GM12878 (cell line): ENCODE data around the gene CD3E. TPM values are rescaled to one million over a fixed set of nuclear protein-coding genes. Genes with fewer than 3 reads are reported as not detected.

ENCODE experiments used
- ATAC-seq: fragments of 200-7000 bp; cut with Tn5 transposase; 3 replicates; pipeline ENCODE4 v1.9.1; 2020; ENCODE audit warnings: mild to moderate bottlenecking, moderate library complexity
- BruUV-seq: library from RNA; stranded (reverse); fragments of 400-500 nt; replicated peaks from 2 replicates; lab custom pipeline; 2021; lab: Mats Ljungman, UMichigan
- CTCF ChIA-PET: fragments of 300-600 bp; sonication (Branson Sonifier 250); formaldehyde crosslinking; extraction: SDS; loops from one replicate; lab custom pipeline; 2021; ENCODE audit warnings: inconsistent platforms; lab: Yijun Ruan, JAX
- POLR2A ChIA-PET: fragments of 350-600 bp; formaldehyde crosslinking; extraction: SDS; loops from one replicate; lab custom pipeline; 2021; ENCODE audit warnings: inconsistent platforms; lab: Charles Lee
- RAD21 ChIA-PET: fragments of 300-600 bp; sonication (Branson Sonifier 250); formaldehyde crosslinking; loops from one replicate; lab custom pipeline; 2023; ENCODE audit warnings: antibody characterized with exemption; ENCODE audit not compliant: unreplicated experiment; lab: Charles Lee
- SMC1A ChIA-PET: fragments of 300-600 bp; sonication (Branson Sonifier 250); formaldehyde crosslinking; loops from one replicate; lab custom pipeline; 2023; ENCODE audit not compliant: unreplicated experiment, uncharacterized antibody; lab: Charles Lee
- DNase-seq: peaks from one replicate; pipeline ENCODE4 v3.0.0-alpha.2; 2011; ENCODE audit warnings: low read depth, low spot score
- FAIRE-seq: peaks from 3 replicates; lab custom pipeline; 2011; peaks lifted over from hg19 to GRCh38; lab: Jason Lieb, UNC
- H2AFZ ChIP-seq: 2 replicates; pipeline ENCODE4 v1.6.0; 2011; ENCODE audit warnings: low read depth, low read length, control low read depth; ENCODE audit not compliant: control insufficient read depth
- H3K27ac ChIP-seq: 2 replicates; pipeline ENCODE4 v1.5.1; 2011; ENCODE audit warnings: control low read depth; ENCODE audit not compliant: control insufficient read depth, insufficient read depth
- H3K27me3 ChIP-seq, 2 experiments: replicated peaks in 1 of 2; 2 replicates each; pipeline versions ENCODE4 v1.6.0 to v1.6.1; 2011; ENCODE audit warnings: low read length in 1 of 2; ENCODE audit not compliant: control insufficient read depth in 2 of 2, insufficient read depth in 2 of 2
- H3K36me3 ChIP-seq, 2 experiments: 2 replicates each; pipeline ENCODE4 v1.5.1; 2011; ENCODE audit warnings: low read length in 1 of 2; ENCODE audit not compliant: control insufficient read depth in 2 of 2, insufficient read depth in 2 of 2
- H3K4me1 ChIP-seq: 2 replicates; pipeline ENCODE4 v1.6.1; 2011; ENCODE audit warnings: mild to moderate bottlenecking, low read length, moderate library complexity, mixed read lengths; ENCODE audit not compliant: control insufficient read depth, insufficient read depth
- H3K4me2 ChIP-seq: 2 replicates; pipeline ENCODE4 v1.6.0; 2011; ENCODE audit warnings: control low read depth; ENCODE audit not compliant: control insufficient read depth, insufficient read depth
- H3K4me3 ChIP-seq: fragments of 200-600 bp; sonication (generic); 2 replicates; pipeline ENCODE4 v1.5.1; 2016
- H3K79me2 ChIP-seq: 2 replicates; pipeline ENCODE4 v1.6.0; 2011; ENCODE audit warnings: low read length; ENCODE audit not compliant: control insufficient read depth, insufficient read depth
- H3K9ac ChIP-seq: 2 replicates; pipeline ENCODE4 v1.8.0; 2011; ENCODE audit warnings: low read length, control low read depth, mixed read lengths; ENCODE audit not compliant: control insufficient read depth, insufficient read depth
- H3K9me3 ChIP-seq: replicated peaks from 3 replicates; pipeline ENCODE4 v1.5.1; 2011; ENCODE audit warnings: mild to moderate bottlenecking, low read length; ENCODE audit not compliant: control insufficient read depth, insufficient read depth
- H4K20me1 ChIP-seq: 2 replicates; pipeline ENCODE4 v1.6.0; 2011; ENCODE audit not compliant: control insufficient read depth, insufficient read depth
- CTCF ChIP-seq, 3 experiments: IDR thresholded peaks in 2 of 3; conservative IDR thresholded peaks in 1 of 3; 2 replicates each; pipeline ENCODE4 v1.5.1; 2011; ENCODE audit warnings: low read depth in 3 of 3, low read length in 3 of 3, mild to moderate bottlenecking in 3 of 3, control low read depth in 2 of 3, moderate library complexity in 2 of 3, inconsistent platforms in 1 of 3, mixed read lengths in 1 of 3; ENCODE audit not compliant: control insufficient read depth in 2 of 3, insufficient read depth in 1 of 3; ENCODE audit errors: extremely low read depth in 1 of 3
- KDM1A ChIP-seq: fragments of 200-600 bp; sonication (generic); IDR thresholded peaks from 2 replicates; pipeline ENCODE4 v1.6.1; 2016; ENCODE audit warnings: borderline replicate concordance
- PAX5 ChIP-seq: IDR thresholded peaks from 2 replicates; pipeline ENCODE4 v1.6.1; 2011; ENCODE audit warnings: low read depth, low read length, borderline replicate concordance
- RAD21 ChIP-seq: IDR thresholded peaks from 2 replicates; pipeline ENCODE4 v1.6.1; 2011; ENCODE audit warnings: mild to moderate bottlenecking, low read depth, low read length, moderate library complexity; ENCODE audit not compliant: insufficient read depth
- RCOR1 ChIP-seq: conservative IDR thresholded peaks from 2 replicates; pipeline ENCODE4 v1.6.1; 2012; ENCODE audit warnings: low read depth, low read length, improper control_type of control experiment
- STAT1 ChIP-seq: fragments of 450-650 bp; conservative IDR thresholded peaks from 2 replicates; pipeline ENCODE4 v1.6.1; 2014; ENCODE audit warnings: antibody characterized with exemption, mild to moderate bottlenecking
- ZBTB11 ChIP-seq: fragments of 450-650 bp; formaldehyde crosslinking; IDR thresholded peaks from 2 replicates; pipeline ENCODE4 v1.5.0; 2022; ENCODE audit warnings: mild to moderate bottlenecking, missing genetic modification characterization
- ZBTB40 ChIP-seq: fragments of 450-650 bp; IDR thresholded peaks from 2 replicates; pipeline ENCODE4 v1.6.1; 2016; ENCODE audit warnings: mild to moderate bottlenecking, moderate library complexity, borderline replicate concordance
- ZNF274 ChIP-seq: IDR thresholded peaks from one replicate; pipeline ENCODE4 v1.8.0; 2011; ENCODE audit not compliant: insufficient read length, insufficient read depth
- ZNF384 ChIP-seq: IDR thresholded peaks from 2 replicates; pipeline ENCODE4 v1.6.1; 2012; ENCODE audit warnings: low read depth, mild to moderate bottlenecking, low read length, improper control_type of control experiment, borderline replicate concordance
- WGBS: methylation state at CpG from one replicate; pipeline ENCODE4 v1.1.6; 2016; ENCODE audit warnings: low lambda C conversion rate; ENCODE audit not compliant: insufficient replicate concordance, insufficient coverage; ENCODE audit errors: missing lambda C conversion rate; 5-methylcytosine and 5-hydroxymethylcytosine counted together
- in situ Hi-C: fragments of 300-500 bp; cut with MboI; formaldehyde crosslinking; loops from 9 replicates; pipeline ENCODE4 v1.14.3; 2018; ENCODE audit warnings: mixed read lengths
- intact Hi-C: fragments of 100-400 bp; cut with micrococcal nuclease; formaldehyde crosslinking; loops from one replicate; pipeline ENCODE4 v1.14.2; 2022; ENCODE audit not compliant: unreplicated experiment
- polyA plus RNA-seq, 11 experiments: library from polyadenylated mRNA; depleted of rRNA in 4 of 11; unstranded in 6 of 11; stranded (reverse) in 5 of 11; fragments of >200 nt; fragmentation: Nextera tagmentation in 4 of 11; fragmentation: Illumina TruSeq in 1 of 11; extraction: Ambion mirVana in 4 of 11; extraction: Trizol in 1 of 11; gene quantifications; 1 replicate in 1 of 11; 2 replicates in 10 of 11; pipeline versions ENCODE4 v1.2.1 to v1.2.3, GENCODE V29; 2011 to 2016; ENCODE audit warnings: inconsistent platforms in 2 of 11, missing spikeins in 2 of 11, low read depth in 1 of 11
- total RNA-seq, 4 experiments: library from RNA; depleted of rRNA in 3 of 4; stranded (reverse); fragments of >200 nt in 3 of 4; fragmentation: Illumina TruSeq in 1 of 4; extraction: Trizol in 1 of 4; gene quantifications; 2 replicates each; pipeline versions ENCODE4 v1.2.1 to v1.2.3, GENCODE V29; 2013 to 2021
- TF ChIP-seq, protein P1 (sequence below): fragments of 150-350 bp; IDR thresholded peaks from 2 replicates; pipeline ENCODE4 v1.6.1; 2014; ENCODE audit warnings: mild to moderate bottlenecking, low read depth, low read length

The CD3E gene
- total and polyA plus RNA-seq, 10 of the 15 experiments (the other 5 are each of a cell fraction or from before 2014, with no cell fraction given), result 0.10 to 17.3 (median 3.8) TPM

DNA sequence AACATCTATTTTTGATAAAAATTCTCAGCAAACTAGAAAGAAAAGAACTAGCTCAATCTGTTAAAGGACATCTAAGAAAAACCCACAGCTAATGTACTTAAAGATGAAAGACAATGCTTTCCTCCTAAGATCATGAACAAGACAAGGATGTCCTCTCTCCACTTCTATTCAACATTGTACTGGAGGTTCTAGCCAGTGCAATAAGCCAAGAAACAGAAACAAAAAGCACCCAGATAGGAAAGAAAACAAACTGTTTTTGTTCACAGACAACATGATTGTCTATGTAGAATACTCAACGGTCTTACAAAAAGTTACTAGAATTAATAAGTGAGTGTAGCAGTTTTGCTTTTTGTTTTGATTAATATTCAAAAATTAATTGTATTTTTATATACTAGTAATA lies 30.2 kb downstream of the CD3E start:
- ChIA-PET SMC1A (interaction anchor here (0.7 to 2.1 kb wide), 3 partner anchors 11 to 210 kb away, joined by 3 to 7 read pairs (median 3); no protein-coding TSS in a partner anchor), POLR2A (interaction anchor here (2.1 kb wide), 1 partner anchor 11 kb away, joined by 6 read pairs; no protein-coding TSS in a partner anchor)
- Histone ChIP-seq H3K4me2 (no peak overlapping the region), H3K9ac (no peak overlapping the region), H4K20me1 (no peaks in the 10 kb centered on the region), H3K27me3 (no peaks in the 10 kb centered on the region), H3K4me3 (no peak overlapping the region), H3K4me1 (no peaks in the 10 kb centered on the region), H2AFZ (no peak overlapping the region), H3K9me3 (no peaks in the 10 kb centered on the region)
- BruUV-seq, result no TSS peak
- in situ Hi-C loops (no loop called here), intact Hi-C loops (no loop called here)
- FAIRE-seq, result no peak
- no peak for DNase-seq
- no peak for TF ChIP-seq STAT1
- no peak for TF ChIP-seq ZBTB40
- TF ChIP-seq PAX5, result no peak
- TF ChIP-seq, protein P1, sequence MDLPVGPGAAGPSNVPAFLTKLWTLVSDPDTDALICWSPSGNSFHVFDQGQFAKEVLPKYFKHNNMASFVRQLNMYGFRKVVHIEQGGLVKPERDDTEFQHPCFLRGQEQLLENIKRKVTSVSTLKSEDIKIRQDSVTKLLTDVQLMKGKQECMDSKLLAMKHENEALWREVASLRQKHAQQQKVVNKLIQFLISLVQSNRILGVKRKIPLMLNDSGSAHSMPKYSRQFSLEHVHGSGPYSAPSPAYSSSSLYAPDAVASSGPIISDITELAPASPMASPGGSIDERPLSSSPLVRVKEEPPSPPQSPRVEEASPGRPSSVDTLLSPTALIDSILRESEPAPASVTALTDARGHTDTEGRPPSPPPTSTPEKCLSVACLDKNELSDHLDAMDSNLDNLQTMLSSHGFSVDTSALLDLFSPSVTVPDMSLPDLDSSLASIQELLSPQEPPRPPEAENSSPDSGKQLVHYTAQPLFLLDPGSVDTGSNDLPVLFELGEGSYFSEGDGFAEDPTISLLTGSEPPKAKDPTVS, result no peak
- TF ChIP-seq RCOR1, result no peak
- TF ChIP-seq RAD21, result no peak
- no peak for TF ChIP-seq CTCF (IDR thresholded peaks at IDR 0.05 in 2 of 3, conservative IDR thresholded peaks at IDR 0.05 in 1 of 3; ENCODE audit: control insufficient read depth in 2 of 3, extremely low read depth in 1 of 3, insufficient read depth in 1 of 3, low read depth in 3 of 3, low read length in 3 of 3)
- TF ChIP-seq KDM1A, result no peak
- TF ChIP-seq ZNF274, result no peak
- TF ChIP-seq ZNF384, result no peak
- TF ChIP-seq ZBTB11 (CRISPR knock-in tag), result no peak
- TF ChIP-seq, all 136 proteins: peak for 0
- RAD21 ChIA-PET, result interaction anchor here (0.7 to 1.1 kb wide), 2 partner anchors 36 to 912 kb away, joined by 3 read pairs; no protein-coding TSS in a partner anchor
- Histone ChIP-seq H3K27ac (no peak overlapping the region), H3K79me2 (no peaks in the 10 kb centered on the region), H3K36me3 (no peaks in the 10 kb centered on the region)
- 48% methylated on average over 1 of the region's 1 CpG for WGBS
- CTCF ChIA-PET, result interaction anchor here (0.8 to 1.6 kb wide), 2 partner anchors 18 to 136 kb away, joined by 3 to 4 read pairs; no protein-coding TSS in a partner anchor
- no peak for ATAC-seq
